OCI-LY1 (cell line): ENCODE results near the gene GULP1.

Source experiments
- H2AFZ ChIP-seq: fragments of 200-600 bp; sonication (generic), shearing (Covaris generic); 2 replicates; pipeline ENCODE4 v1.6.0; 2014; ENCODE audit warnings: antibody characterized with exemption, mild to moderate bottlenecking, low read length
- H3F3A ChIP-seq: fragments of 200-600 bp; sonication (generic), shearing (Covaris generic); 2 replicates; pipeline ENCODE4 v1.6.0; 2014; ENCODE audit warnings: mild to moderate bottlenecking, antibody characterized with exemption, low read length, moderate library complexity; ENCODE audit not compliant: insufficient read depth
- H3K27ac ChIP-seq: fragments of 200-600 bp; sonication (generic); 2 replicates; pipeline ENCODE4 v1.5.1; 2014; ENCODE audit warnings: low read length, mixed run types, mild to moderate bottlenecking, low read depth; ENCODE audit not compliant: poor library complexity, severe bottlenecking
- H3K27me3 ChIP-seq: fragments of 200-600 bp; sonication (generic); 2 replicates; pipeline ENCODE4 v1.6.0; 2014; ENCODE audit warnings: antibody characterized with exemption, mild to moderate bottlenecking, low read length, moderate library complexity; ENCODE audit not compliant: insufficient read depth
- H3K36me3 ChIP-seq: fragments of 200-600 bp; sonication (generic); 2 replicates; pipeline ENCODE4 v1.6.1; 2014; ENCODE audit warnings: mild to moderate bottlenecking, antibody characterized with exemption, low read length, moderate library complexity, mixed read lengths; ENCODE audit not compliant: insufficient read depth
- H3K4me1 ChIP-seq: fragments of 200-600 bp; sonication (generic); 2 replicates; pipeline ENCODE4 v1.5.1; 2014; ENCODE audit warnings: mild to moderate bottlenecking, low read length, moderate library complexity; ENCODE audit not compliant: insufficient read depth, severe bottlenecking
- H3K4me2 ChIP-seq: fragments of 200-600 bp; sonication (generic), shearing (Covaris generic); 2 replicates; pipeline ENCODE4 v1.6.1; 2014; ENCODE audit warnings: low read length
- H3K4me3 ChIP-seq: fragments of 200-600 bp; sonication (generic); 2 replicates; pipeline ENCODE4 v1.5.1; 2014; ENCODE audit warnings: low read length, low read depth, mild to moderate bottlenecking, mixed read lengths; ENCODE audit not compliant: poor library complexity, severe bottlenecking
- H3K79me2 ChIP-seq: fragments of 200-600 bp; shearing (Covaris generic); 2 replicates; pipeline ENCODE4 v1.6.1; 2016; ENCODE audit warnings: mixed run types, low read length, mixed read lengths; ENCODE audit not compliant: insufficient read depth
- H3K9ac ChIP-seq: fragments of 200-600 bp; sonication (generic), shearing (Covaris generic); 2 replicates; pipeline ENCODE4 v1.6.1; 2014; ENCODE audit warnings: mild to moderate bottlenecking, low read length, mixed read lengths
- H3K9me2 ChIP-seq: fragments of 200-600 bp; sonication (generic), shearing (Covaris generic); 2 replicates; pipeline ENCODE4 v1.6.1; 2014; ENCODE audit warnings: low read depth, mild to moderate bottlenecking, low read length, mixed read lengths
- H3K9me3 ChIP-seq: fragments of 200-600 bp; shearing (Covaris generic); 2 replicates; pipeline ENCODE4 v1.6.1; 2014; ENCODE audit warnings: low read length, mixed read lengths
- H4K20me1 ChIP-seq: fragments of 200-600 bp; sonication (generic), shearing (Covaris generic); 2 replicates; pipeline ENCODE4 v1.6.0; 2016; ENCODE audit warnings: mild to moderate bottlenecking, low read length; ENCODE audit not compliant: insufficient read depth
- CTCF ChIP-seq: fragments of 200-600 bp; sonication (generic), shearing (Covaris generic); IDR thresholded peaks from 2 replicates; pipeline ENCODE4 v1.5.1; 2017; ENCODE audit warnings: mild to moderate bottlenecking, antibody characterized with exemption, low read length, moderate library complexity, mixed read lengths
- EZH2 ChIP-seq: fragments of 200-600 bp; sonication (generic), shearing (Covaris generic); IDR thresholded peaks from 2 replicates; pipeline ENCODE4 v1.8.0; 2017; ENCODE audit warnings: borderline replicate concordance, mixed run types, mild to moderate bottlenecking, antibody characterized with exemption, low read length, moderate library complexity, mixed read lengths

Gene GULP1

GRCh38 chr2:188353282-188353681, 61.6 kb downstream of the GULP1 start:
- Histone ChIP-seq H2AFZ (no peak overlapping the region), H4K20me1 (no peaks in the 10 kb centered on the region), H3K9me2 (no peaks in the 10 kb centered on the region), H3K27ac (no peak overlapping the region), H3K79me2 (no peaks in the 10 kb centered on the region), H3K4me2 (no peak overlapping the region), H3F3A (no peaks in the 10 kb centered on the region), H3K4me3 (no peak overlapping the region), H3K27me3 (no peaks in the 10 kb centered on the region), H3K9me3 (no peaks in the 10 kb centered on the region), H3K36me3 (no peaks in the 10 kb centered on the region), H3K9ac (no peak overlapping the region), H3K4me1 (no peaks in the 10 kb centered on the region)
- TF ChIP-seq CTCF: no peak
- TF ChIP-seq EZH2: no peak

GRCh38 chr2:188360485-188361263, 69.0 kb downstream of the GULP1 start:
- Histone ChIP-seq H3K79me2 (no peaks in the 10 kb centered on the region), H3K27ac (no peak overlapping the region), H3K9ac (no peak overlapping the region)

GRCh38 chr2:188364033-188364630, 72.5 kb downstream of the GULP1 start:
- Histone ChIP-seq H3K36me3 (no peaks in the 10 kb centered on the region), H3K9me3 (no peaks in the 10 kb centered on the region), H3K9me2 (no peaks in the 10 kb centered on the region), H3K4me2 (no peak overlapping the region), H3K9ac (no peak overlapping the region), H3F3A (no peaks in the 10 kb centered on the region), H3K79me2 (no peaks in the 10 kb centered on the region), H3K27me3 (no peaks in the 10 kb centered on the region), H3K27ac (no peak overlapping the region), H3K4me3 (no peak overlapping the region), H4K20me1 (no peaks in the 10 kb centered on the region), H3K4me1 (no peaks in the 10 kb centered on the region), H2AFZ (no peak overlapping the region)
- TF ChIP-seq CTCF: no peak
- TF ChIP-seq EZH2: no peak

More at GRCh38 chr2:188360485-188361263, 69.0 kb downstream of the GULP1 start:
- Histone ChIP-seq H3K27me3 (no peaks in the 10 kb centered on the region), H3K4me3 (no peak overlapping the region), H3K9me3 (no peaks in the 10 kb centered on the region), H3F3A (no peaks in the 10 kb centered on the region), H3K36me3 (no peaks in the 10 kb centered on the region), H3K9me2 (no peaks in the 10 kb centered on the region), H3K4me1 (no peaks in the 10 kb centered on the region), H3K4me2 (no peak overlapping the region), H4K20me1 (no peaks in the 10 kb centered on the region), H2AFZ (no peak overlapping the region)
- TF ChIP-seq CTCF (no peak), EZH2 (no peak)
